Measurements from ENCODE around the gene SBK2. TPM values are rescaled to one million over a fixed set of nuclear protein-coding genes. Genes with fewer than 3 reads are reported as not detected.

The SBK2 gene
- polyA plus RNA-seq, 1 of the 3 experiments (the other 2 are of a cell fraction), result 0.20 TPM

DNA sequence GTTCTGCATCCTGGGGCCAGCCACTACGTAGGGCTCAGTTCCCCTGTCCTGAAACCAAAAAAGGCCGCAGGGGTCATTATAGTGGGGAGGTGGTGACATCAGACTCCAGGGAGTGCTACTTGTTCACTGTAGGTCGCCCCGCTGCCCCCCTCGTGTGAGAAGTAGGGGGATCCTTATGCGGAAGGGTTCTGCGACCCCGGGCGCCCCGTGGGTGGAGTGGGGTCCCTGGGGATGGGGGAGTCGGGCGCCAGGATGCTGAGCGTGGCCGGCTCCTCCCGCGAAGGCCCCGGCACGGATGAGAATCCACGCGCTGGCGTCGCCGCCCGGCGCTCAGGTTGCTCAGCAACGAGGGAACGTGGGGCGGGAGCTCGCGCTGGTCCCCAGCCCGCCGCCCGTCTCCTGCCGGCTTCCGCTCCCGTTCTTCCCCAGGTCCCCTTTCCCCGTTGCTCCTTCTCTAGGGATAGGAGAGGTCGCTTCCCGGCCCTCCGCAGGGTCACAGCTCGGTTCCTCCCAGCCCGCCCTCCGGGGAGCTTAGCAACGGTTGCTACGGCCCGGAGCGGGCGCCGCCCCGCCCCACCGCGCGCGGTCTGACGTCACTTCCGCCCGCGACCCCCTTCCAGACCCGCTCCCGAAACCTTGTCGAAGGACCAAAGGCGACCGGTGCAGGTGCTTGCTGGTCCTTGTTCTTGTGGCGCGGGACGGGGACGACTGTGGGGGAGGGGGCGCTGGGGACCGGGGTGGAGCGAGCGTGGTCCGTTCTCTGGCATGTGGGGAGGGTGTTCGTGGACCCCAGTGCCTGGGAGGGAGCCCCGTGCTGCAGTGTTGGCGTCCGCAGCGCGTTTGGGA, 52.1 kb downstream of the SBK2 start, which contains the start of gene NAT14:
Gene NAT14, plus strand, starts transcription at position 596 of the 846 bp plus-strand sequence. CDS start 521 bp downstream, outside the sequence.
- POLR2A ChIA-PET, result interaction anchor here (0.7 to 2.3 kb wide), 5 partner anchors 9 to 116 kb away, joined by 3 to 15 read pairs (median 5); partner anchors contain the start of genes UBE2S and ZNF628
- Histone ChIP-seq H3K27ac (ENCODE audit: low read depth in 2 of 2, low read length in 1 of 2) (peak within 1 kb of the TSS; percentile 95 to 97), H3K4me2 (peak within 1 kb of the TSS; percentile 91), H3K9me3 (no peaks in the 10 kb centered on the region), H3K27me3 (ENCODE audit: insufficient read depth) (no peaks in the 10 kb centered on the region), H3F3A (replicated peaks; ENCODE audit: insufficient read depth) (peaks cover 29% of the 10 kb centered on the region), H3K9me2 (no peaks in the 10 kb centered on the region), H2AFZ (ENCODE audit: low read depth) (no peak within 1 kb of the TSS), H3K4me1 (ENCODE audit: control insufficient read depth in 1 of 2, insufficient read depth in 2 of 2, low read depth in 1 of 2, low read length in 1 of 2) (peaks cover 30 to 44% of the 10 kb centered on the region in 2 experiments; a peak in 3 of 4 replicates), H3K79me2 (ENCODE audit: insufficient read depth) (peaks cover 20% of the 10 kb centered on the region), H3K4me3 (ENCODE audit: low read depth in 2 of 2, low read length in 1 of 2) (peak within 1 kb of the TSS; percentile 69 to 80), H3K36me3 (replicated peaks in 1 of 2; ENCODE audit: control insufficient read depth in 1 of 2, insufficient read depth in 2 of 2, low read length in 1 of 2) (peaks cover 0 to 7% of the 10 kb centered on the region in 2 experiments), H4K20me1 (ENCODE audit: insufficient read depth) (no peaks in the 10 kb centered on the region), H3K9ac (peak within 1 kb of the TSS; percentile 86)
- 7% methylated on average over 32 of the region's 78 CpGs for WGBS (ENCODE audit: low lambda C conversion rate)
- CTCF ChIA-PET, result interaction anchor here (1.2 to 15.1 kb wide), 7 partner anchors 8 to 343 kb away, joined by 3 to 162 read pairs (median 7); partner anchors contain the start of gene ZNF628
- TF ChIP-seq, protein P1, sequence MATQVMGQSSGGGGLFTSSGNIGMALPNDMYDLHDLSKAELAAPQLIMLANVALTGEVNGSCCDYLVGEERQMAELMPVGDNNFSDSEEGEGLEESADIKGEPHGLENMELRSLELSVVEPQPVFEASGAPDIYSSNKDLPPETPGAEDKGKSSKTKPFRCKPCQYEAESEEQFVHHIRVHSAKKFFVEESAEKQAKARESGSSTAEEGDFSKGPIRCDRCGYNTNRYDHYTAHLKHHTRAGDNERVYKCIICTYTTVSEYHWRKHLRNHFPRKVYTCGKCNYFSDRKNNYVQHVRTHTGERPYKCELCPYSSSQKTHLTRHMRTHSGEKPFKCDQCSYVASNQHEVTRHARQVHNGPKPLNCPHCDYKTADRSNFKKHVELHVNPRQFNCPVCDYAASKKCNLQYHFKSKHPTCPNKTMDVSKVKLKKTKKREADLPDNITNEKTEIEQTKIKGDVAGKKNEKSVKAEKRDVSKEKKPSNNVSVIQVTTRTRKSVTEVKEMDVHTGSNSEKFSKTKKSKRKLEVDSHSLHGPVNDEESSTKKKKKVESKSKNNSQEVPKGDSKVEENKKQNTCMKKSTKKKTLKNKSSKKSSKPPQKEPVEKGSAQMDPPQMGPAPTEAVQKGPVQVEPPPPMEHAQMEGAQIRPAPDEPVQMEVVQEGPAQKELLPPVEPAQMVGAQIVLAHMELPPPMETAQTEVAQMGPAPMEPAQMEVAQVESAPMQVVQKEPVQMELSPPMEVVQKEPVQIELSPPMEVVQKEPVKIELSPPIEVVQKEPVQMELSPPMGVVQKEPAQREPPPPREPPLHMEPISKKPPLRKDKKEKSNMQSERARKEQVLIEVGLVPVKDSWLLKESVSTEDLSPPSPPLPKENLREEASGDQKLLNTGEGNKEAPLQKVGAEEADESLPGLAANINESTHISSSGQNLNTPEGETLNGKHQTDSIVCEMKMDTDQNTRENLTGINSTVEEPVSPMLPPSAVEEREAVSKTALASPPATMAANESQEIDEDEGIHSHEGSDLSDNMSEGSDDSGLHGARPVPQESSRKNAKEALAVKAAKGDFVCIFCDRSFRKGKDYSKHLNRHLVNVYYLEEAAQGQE (IDR thresholded peaks at IDR 0.05; ENCODE audit: low read depth, low read length), result no peak
- TF ChIP-seq ELF1 (IDR thresholded peaks at IDR 0.05) (peak; percentile 40), FOXJ3 (CRISPR knock-in tag; IDR thresholded peaks at IDR 0.05) (no peak), TAF1 (IDR thresholded peaks at IDR 0.05; ENCODE audit: borderline replicate concordance, low read depth, low read length) (peak; percentile 46; the same call in 1 of the 2 replicates), MEF2A (IDR thresholded peaks at IDR 0.05; ENCODE audit: borderline replicate concordance, low read depth) (no peak), GATA2 (CRISPR knock-in tag; IDR thresholded peaks at IDR 0.05) (no peak), GABPA (IDR thresholded peaks at IDR 0.05; ENCODE audit: low read depth) (peak; percentile 72), CHD2 (IDR thresholded peaks at IDR 0.05; ENCODE audit: low read length, partially characterized antibody) (peak; percentile 36), MXI1 (IDR thresholded peaks at IDR 0.05; ENCODE audit: low read depth, low read length) (peak; percentile 86)
- TF ChIP-seq, protein P2, sequence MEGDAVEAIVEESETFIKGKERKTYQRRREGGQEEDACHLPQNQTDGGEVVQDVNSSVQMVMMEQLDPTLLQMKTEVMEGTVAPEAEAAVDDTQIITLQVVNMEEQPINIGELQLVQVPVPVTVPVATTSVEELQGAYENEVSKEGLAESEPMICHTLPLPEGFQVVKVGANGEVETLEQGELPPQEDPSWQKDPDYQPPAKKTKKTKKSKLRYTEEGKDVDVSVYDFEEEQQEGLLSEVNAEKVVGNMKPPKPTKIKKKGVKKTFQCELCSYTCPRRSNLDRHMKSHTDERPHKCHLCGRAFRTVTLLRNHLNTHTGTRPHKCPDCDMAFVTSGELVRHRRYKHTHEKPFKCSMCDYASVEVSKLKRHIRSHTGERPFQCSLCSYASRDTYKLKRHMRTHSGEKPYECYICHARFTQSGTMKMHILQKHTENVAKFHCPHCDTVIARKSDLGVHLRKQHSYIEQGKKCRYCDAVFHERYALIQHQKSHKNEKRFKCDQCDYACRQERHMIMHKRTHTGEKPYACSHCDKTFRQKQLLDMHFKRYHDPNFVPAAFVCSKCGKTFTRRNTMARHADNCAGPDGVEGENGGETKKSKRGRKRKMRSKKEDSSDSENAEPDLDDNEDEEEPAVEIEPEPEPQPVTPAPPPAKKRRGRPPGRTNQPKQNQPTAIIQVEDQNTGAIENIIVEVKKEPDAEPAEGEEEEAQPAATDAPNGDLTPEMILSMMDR (IDR thresholded peaks at IDR 0.05), result no peak
- TF ChIP-seq, protein P3, sequence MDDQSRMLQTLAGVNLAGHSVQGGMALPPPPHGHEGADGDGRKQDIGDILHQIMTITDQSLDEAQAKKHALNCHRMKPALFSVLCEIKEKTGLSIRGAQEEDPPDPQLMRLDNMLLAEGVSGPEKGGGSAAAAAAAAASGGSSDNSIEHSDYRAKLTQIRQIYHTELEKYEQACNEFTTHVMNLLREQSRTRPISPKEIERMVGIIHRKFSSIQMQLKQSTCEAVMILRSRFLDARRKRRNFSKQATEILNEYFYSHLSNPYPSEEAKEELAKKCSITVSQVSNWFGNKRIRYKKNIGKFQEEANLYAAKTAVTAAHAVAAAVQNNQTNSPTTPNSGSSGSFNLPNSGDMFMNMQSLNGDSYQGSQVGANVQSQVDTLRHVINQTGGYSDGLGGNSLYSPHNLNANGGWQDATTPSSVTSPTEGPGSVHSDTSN (IDR thresholded peaks at IDR 0.05), result peak; percentile 40
- peak; percentile 97 for DNase-seq
